Activated T-helper 1 cell treated with Interleukin-2 at 50 U/mL for 16 hours (primary cell): ENCODE results near the gene ARL5B.
"Not testable (repeated sequence)": the region's sequence is repeated elsewhere in the genome, so short reads cannot be mapped to it uniquely, and the experiment has no call there.

Experiments used
- DNase-seq: peaks from one replicate; pipeline ENCODE4 v3.0.0-alpha.2; 2020; ENCODE audit warnings: low read depth

The ARL5B gene, protein sequence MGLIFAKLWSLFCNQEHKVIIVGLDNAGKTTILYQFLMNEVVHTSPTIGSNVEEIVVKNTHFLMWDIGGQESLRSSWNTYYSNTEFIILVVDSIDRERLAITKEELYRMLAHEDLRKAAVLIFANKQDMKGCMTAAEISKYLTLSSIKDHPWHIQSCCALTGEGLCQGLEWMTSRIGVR

DNA sequence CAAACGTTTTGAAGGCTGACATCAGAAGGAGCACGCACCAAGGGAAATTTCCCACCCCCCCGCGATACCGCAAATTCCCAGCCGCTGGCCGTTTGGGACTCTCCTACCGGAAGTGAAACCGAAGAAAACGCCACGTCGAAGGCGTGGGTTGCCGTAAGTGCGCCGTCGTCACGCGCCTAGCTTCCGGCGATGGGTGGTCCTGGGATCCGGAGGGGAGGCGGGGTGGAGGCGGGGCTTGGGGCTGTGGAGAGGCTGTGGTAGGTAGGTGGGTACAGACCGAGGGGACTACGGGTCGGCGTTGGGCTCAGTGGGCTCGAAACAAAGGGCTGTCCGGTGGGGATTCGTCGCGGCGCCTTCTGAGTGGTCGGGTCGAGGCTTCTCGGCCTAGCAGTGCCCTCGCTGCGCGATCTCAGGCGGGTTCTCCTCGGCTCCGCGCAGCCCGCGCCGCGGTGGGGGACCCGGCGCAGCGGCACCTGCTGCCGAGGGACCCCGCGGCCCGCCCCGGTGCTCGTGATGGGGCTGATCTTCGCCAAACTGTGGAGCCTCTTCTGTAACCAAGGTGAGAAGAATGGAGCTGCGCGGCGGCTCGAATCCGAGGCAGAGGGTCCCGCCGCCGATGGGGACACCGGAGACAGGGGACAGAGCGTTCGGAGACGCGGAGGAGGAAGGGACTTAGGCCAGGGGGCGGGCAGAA lies at the start of gene ARL5B:
ARL5B (plus strand) TSS at position 307 of the 694 bp plus-strand sequence; CDS start at position 514, 207 bp downstream.
- peak; percentile 89 for DNase-seq

DNA sequence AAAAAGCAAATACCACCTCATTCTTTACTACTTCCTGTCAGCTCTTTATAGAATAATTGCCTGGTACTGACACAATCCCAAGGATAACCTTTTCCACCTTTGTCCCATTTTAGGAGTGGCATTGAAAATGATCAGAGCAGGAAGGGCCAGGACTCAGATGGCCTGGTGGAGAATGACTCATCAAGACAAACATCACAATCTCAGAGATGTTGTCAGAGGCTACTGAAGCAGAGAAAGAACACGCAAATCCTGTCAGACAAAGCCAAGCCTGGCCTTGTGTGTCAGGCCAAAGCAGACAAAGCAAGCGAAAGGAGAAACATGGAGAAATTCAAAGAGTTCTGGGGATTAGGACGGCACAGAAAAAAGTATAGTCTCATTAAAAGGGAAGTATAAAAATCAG lies 48.7 kb upstream of the ARL5B start:
- no peak for DNase-seq

DNA sequence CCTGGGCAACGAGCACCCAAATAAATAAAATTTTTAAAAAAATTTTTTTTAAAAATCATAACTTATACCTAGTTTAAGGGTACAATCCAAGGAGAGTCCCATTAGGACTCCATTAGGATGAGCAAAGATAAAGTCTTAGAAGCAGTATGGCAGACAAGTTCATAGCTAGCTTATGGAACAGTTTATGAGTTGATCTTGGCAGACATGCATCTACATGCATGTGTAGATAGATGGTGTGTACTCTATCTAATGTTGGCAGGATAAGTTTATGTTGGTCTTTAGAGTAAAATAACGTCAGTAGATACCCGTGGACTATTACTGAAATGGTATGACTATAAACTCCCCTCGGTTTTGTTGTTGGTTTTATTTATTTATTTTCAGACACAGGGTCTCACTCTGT lies 48.1 kb upstream of the ARL5B start:
- no peak for DNase-seq

DNA sequence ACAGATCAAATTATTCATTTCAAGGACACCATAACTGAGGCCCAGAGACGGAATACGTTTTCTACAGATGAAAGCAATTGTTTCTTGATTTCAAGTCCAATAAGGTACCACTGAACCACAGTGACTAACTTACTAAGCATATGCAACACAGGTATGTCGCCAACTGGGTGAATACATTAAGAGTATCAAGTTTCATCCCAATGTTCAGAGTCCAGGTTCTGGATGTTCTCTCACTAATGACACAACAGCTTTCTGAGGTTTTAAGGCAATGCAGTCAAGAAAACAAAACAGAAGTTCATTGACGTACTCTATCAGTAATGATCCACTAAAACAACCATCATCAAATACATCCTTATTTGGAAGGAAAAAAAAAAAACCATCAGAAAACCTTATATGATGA lies 43.6 kb upstream of the ARL5B start:
- no peak for DNase-seq

DNA sequence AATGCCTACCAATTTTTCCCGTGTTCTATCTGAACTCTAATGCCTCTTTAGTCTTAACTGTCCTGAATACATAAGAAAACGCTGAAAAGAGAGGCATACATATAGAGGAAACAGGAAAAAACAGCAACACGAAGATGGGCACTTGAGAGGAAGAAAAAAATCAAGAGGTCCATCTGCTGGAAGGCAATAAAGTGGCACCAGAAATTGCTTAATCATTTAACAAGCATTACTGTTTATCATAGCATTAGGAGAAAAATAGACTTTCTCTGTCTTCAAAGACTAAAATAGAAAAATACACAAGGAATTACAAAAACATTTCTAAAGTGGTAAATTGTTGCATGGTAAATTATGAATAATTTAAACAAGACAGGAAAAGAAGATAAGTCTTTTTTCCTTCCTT lies 42.9 kb upstream of the ARL5B start:
- DNase-seq, result no peak

DNA sequence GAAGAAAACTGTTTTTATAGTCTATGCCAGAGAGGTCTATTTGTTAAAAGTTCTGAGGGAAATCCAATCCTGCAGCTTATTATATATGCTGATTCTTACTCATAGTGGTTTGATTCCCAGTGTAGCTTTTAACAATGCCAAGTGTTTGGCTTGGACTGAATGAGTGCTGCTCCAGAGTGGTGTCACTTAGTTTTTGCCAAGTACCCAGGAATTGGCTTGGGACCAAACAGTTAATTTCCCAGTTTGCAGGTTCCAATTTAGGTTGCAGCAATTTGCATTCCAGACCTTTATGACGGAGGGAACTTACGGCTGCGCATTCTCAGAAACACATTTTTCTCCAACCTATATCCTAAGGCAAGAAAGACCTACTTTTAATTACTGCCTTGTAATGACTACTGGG lies 40.2 kb upstream of the ARL5B start:
- DNase-seq, result no peak

DNA sequence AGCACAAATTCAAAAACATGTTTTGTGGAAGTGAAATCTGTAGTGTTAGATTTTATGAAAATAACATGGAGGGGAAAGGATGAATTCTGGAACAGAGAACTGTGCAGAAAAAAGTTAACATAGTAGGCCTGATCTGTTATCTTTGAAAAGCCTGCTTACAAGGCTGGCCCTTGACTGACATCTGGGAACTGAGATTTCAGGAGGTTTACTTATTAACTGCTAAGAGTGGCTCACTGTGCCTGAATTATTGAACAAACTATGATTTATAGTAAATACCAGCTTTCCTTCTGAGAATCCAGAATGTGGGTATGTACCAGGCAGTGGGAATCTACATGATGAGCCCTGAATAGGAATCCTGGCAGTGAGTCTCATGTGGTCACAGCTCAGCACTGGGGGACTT lies 38.4 kb upstream of the ARL5B start:
- DNase-seq, result no peak

DNA sequence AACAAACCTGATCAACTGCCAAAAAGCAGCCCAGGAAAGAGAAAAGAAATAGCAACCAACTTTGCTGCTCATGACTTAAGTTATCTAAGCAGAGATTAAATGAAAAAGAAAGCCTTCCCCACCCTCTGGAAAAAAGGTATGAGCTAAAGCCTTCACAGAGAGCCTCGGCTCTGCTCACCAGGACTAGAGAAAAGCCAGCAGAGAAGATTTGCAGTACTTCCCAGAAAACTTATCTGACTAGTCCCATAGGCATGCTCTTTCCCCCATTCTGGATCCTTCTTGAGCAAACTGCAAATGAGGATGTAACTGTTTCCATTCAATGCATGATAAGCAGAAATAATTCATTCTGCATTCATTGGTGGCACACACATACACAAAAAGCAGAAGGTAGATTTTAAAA lies 35.6 kb upstream of the ARL5B start:
- not testable (repeated sequence) for DNase-seq

DNA sequence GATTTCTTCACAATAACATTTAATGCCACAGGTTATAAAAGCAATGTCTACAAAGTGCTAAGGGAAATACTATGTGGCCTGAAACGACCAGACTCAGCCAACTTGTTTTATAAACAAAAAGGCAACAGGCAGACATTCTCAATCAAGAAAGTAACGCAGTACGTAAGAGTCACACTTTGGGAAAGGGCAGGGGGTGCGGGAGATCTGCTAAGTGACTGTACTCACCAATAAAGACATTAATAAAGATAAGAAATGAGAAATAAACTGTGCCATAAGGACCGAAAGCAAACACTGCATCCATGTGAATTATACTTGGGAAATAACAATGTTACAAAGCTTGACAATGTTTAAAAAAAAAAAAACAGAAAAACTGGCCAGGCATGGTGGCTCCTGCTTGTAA lies 33.3 kb upstream of the ARL5B start:
- no peak for DNase-seq

DNA sequence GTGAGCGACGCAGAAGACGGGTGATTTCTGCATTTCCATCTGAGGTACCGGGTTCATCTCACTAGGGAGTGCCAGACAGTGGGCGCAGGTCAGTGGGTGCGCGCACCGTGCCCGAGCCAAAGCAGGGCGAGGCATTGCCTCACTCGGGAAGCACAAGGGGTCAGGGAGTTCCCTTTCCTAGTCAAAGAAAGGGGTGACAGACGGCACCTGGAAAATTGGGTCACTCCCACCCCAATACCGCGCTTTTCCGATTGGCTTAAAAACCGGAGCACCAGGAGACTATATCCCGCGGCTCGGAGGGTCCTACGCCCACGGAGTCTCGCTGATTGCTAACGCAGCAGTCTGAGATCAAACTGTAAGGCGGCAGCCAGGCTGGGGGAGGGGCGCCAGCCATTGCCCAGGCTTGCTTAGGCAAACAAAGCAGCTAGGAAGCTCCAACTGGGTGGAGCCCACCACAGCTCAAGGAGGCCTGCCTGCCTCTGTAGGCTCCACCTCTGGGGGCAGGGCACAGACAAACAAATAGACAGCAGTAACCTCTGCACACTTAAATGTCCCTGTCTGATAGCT lies 31.7 kb upstream of the ARL5B start:
- DNase-seq, result peak; percentile 30

DNA sequence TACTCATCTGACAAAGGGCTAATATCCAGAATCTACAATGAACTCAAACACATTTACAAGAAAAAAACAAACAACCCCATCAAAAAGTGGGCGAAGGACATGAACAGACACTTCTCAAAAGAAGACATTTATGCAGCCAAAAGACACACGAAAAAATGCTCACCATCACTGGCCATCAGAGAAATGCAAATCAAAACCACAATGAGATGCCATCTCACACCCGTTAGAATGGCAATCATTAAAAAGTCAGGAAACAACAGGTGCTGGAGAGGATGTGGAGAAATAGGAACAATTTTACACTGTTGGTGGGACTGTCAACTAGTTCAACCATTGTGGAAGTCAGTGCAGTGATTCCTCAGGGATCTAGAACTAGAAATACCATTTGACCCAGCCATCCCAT lies 26.7 kb upstream of the ARL5B start:
- not testable (repeated sequence) for DNase-seq

DNA sequence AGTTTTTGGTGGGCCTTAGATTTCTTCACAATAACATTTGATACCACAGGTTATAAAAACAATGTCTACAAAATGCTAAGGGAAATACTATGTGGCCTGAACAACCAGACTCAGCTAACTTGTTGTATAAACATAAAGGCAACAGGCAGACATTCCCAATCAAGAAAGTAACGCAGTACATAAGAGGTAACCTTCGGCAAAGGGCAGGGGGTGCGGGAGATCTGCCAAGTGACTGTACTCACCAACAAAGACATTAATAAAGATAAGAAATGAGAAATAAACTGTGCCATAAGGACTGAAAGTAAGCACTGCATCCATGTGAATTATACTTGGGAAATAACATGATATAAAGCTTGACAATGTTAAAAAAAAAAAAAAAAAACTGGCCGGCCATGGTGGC lies 23.2 kb upstream of the ARL5B start:
- no peak for DNase-seq

DNA sequence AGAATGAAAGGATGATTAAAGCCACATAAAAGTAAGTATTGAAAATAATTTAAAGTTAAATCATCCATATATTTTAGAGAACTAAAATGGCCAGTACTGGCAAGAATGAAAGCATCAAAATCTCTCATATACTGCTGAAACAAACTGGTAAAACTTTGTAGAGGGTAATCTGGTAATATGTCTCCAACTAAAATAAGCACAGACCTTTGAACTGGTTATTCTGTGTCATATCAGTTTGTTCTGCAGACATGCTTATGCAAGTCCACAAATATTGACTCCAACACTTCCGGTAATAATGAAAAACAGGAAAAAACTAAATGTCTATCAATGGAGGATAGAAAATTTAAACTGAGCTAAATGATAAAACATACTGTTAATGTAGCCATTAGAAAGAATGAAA lies 21.8 kb upstream of the ARL5B start:
- DNase-seq, result not testable (repeated sequence)

DNA sequence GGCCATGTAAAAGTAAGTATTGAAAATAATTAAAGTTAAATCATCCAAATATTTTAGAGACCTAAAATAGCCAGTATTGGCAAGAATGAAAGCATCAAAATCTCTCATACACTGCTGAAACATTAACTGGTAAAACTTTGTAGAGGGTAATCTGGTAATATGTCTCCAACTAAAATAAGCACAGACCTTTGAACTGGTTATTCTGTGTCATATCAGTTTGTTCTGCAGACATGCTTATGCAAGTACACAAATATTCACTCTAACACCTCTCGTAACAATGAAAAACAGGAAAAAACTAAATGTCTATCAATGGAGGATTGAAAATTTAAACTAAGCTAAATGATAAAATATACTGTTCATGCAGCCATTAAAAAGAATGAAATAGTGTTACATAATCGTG lies 19.5 kb upstream of the ARL5B start:
- DNase-seq, result not testable (repeated sequence)

DNA sequence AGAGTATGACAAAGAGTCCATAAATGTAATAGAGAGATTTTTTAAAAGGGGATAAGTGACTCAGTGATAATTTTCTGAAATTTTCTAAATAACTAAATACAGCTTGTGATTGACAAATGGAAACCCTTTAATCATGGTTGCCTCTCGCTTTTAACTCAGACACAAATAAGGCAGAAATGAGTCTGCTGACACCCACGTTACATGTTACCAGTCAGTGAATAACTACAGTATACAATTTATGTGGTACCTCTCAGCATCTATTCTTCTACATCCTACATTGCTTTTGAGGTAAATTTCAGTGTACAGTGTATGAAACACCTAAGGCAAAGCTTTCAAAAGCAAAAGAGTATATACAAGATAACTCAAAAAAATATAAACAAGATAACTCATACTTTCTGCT lies 12.1 kb upstream of the ARL5B start:
- no peak for DNase-seq

DNA sequence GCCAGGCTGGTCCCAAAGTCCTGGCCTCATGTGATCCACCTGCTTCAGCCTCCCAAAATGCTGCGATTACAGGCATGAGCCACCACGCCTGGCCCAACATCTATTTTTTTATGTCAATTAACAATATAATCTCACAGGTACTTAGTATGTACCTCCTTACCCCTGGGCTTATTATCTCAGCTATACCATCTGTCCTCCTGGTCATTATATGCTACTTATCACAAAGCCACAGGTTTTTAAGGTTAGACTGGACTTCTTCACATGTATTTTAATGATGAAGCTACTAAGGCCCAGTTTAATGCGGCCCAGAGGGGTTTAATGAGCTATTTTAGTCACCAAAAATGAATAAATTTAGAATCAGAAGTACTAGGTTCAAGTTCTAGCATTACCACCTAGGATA lies 11.3 kb upstream of the ARL5B start:
- DNase-seq, result no peak

DNA sequence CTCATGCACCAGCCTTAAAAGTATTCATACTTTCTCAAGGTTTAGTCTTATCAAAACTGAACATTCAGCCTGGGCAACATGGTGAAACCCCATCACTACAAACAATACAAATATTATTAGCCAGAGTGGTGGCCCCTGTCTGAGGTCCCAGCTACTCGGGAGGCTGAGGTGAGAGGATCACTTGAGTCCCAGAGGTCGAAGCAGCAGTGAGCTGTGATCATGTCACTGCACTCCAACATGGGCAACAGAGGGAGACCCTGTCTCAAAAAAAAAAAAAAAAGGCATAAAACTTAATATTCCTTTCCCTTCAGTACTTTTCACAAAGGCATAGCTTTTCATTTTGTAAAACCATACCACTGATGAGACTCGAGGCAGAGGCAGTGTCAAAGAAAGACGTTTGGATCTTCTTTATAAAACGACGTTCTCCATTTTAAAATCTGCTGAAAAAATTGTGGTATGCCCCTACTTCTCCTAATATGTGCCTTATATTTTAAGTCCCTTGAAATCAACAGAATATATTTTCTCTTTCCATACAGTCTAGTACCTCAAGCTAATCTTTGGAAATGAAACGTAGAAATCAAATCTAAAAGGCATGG lies 9.8 kb upstream of the ARL5B start:
- no peak for DNase-seq

DNA sequence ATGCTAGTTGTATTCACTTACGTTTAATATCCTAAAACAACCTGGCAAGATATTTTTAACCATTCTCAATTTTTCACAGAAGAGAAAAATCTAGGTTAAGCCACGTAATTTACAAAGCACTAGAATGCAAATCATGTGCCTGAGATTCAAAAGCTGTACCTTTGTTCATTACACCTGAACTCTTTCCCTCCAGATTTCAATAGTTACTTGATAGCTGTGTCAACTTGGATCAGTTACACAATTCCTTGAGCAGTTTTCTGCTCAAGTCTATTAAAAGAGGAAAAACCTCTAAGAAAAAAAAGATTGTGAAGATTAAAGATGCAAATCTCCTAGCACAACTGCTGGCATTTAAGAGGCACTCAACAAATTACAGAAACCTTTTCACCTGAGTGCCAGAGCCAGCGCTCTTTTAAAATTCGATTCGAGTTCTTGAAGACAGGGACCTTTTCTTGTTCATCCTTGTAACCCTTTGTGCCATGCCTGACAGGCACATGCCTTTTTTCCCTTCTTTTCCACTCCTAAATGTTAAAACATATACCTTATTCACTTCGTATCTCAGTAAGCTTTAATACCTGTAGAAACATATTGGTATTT lies 8.7 kb upstream of the ARL5B start:
- no peak for DNase-seq

DNA sequence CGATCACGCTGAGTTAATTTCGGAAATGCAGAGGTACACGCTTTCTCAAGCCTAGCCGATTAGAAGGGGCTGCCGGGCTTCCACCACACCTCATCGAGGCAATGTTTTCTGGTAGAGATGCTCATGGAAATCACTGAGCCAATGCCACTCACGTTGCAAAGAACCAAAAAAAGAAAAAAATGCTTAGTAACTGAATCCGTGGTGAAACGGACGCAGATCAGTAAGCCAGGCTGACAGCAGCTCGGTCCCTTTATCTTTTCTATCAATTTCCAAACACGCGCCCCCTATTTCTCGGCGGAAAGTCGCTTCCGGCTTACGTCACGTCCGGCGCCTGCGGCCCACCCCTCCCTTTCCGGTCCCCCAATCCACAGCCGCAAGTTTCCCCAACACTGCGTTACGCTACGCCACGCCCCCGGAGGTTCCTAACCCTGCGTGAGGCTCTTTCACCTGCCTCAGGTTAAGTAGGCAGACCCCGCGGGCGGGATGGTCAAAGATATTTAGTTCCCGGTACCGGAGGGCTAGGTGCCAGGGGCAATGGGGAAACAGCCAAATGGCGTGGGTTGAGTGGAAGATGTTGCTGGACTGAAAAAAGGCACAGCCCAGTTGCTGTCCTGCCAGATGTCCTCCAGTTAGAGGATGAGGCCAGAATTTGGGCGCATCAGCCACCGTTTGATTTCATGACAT lies 7.8 kb upstream of the ARL5B start, which contains the start of gene NSUN6:
NSUN6 (minus strand) TSS at position 264 of the 684 bp plus-strand sequence. CDS start 384 bp downstream, outside the sequence.
- DNase-seq, result peak; percentile 88

DNA sequence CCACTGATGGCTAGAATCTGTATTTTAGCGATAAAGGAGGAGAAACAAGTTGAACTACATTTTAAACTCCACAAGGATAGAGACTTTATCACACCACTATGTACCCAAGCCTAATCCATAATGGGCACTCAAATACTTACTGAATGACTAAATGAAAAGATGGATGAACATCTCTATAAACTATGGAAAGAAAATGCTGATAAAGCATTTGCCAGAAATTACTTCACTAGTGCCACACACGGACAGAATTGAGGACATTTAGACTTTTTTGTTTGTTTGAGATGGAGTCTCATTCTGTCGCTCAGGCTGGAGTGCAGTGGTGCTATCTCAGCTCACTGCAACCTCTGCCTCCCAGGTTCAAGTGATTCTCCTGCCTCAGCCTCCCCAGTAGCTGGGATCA lies 6.1 kb upstream of the ARL5B start:
- DNase-seq, result no peak

DNA sequence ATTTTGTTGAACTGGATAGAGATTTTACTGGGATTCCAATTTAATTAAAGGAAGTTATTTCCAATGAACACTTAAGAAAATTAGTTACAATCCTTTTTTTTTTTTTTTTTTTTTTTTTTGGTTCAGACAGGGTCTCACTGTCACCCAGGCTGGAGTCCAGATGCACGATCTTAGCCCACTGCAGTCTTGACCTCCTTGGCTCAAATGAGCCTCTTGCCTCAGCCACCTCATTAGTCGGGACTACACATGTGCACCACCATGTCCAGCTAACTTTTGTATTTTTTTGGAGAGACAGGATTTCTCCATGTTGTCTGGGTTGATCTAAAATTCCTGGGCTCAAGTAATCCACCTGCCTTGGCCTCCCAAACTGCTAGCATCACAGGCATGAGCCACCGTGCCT lies 2.5 kb upstream of the ARL5B start:
- DNase-seq, result no peak
